Activated naive CD4-positive, alpha-beta T cell treated with anti-CD3 and anti-CD28 coated beads, Interleukin-2, amount 50 U/mL, for 72 hours (primary cell): Measurements from ENCODE around the gene MINAR1. TPM values are rescaled to one million over a fixed set of nuclear protein-coding genes. Genes with fewer than 3 reads are reported as not detected.
A peak's percentile ranks its signal among the peaks of the same experiment; 100 is the strongest.

Experiments
- ATAC-seq, 2 donors: fragments of 150-1000 bp; cut with Tn5 transposase; 2 replicates each; pipeline ENCODE4 v1.10.0; 2021; ENCODE audit warnings: mild to moderate bottlenecking in 2 of 2, moderate library complexity in 2 of 2
- DNase-seq, 2 donors: peaks; one replicate each; pipeline ENCODE4 v3.0.0; 2021 to 2022; ENCODE audit warnings: low spot score in 2 of 2
- H3K27ac Mint-ChIP-seq, 2 donors: one replicate each; pipeline ENCODE4 v1.8.0; 2022; ENCODE audit warnings: mild to moderate bottlenecking in 2 of 2, mixed read lengths in 2 of 2
- H3K36me3 Mint-ChIP-seq, 2 donors: one replicate each; pipeline ENCODE4 v1.8.0; 2022; ENCODE audit warnings: mixed read lengths in 2 of 2
- H3K9me3 Mint-ChIP-seq, 2 donors: one replicate each; pipeline ENCODE4 v1.8.0; 2022; ENCODE audit warnings: mixed read lengths in 2 of 2
- total RNA-seq, 2 donors: library from RNA; stranded (reverse); gene quantifications; one replicate each; pipeline ENCODE4 v1.2.3, GENCODE V29; 2022

The MINAR1 gene, protein sequence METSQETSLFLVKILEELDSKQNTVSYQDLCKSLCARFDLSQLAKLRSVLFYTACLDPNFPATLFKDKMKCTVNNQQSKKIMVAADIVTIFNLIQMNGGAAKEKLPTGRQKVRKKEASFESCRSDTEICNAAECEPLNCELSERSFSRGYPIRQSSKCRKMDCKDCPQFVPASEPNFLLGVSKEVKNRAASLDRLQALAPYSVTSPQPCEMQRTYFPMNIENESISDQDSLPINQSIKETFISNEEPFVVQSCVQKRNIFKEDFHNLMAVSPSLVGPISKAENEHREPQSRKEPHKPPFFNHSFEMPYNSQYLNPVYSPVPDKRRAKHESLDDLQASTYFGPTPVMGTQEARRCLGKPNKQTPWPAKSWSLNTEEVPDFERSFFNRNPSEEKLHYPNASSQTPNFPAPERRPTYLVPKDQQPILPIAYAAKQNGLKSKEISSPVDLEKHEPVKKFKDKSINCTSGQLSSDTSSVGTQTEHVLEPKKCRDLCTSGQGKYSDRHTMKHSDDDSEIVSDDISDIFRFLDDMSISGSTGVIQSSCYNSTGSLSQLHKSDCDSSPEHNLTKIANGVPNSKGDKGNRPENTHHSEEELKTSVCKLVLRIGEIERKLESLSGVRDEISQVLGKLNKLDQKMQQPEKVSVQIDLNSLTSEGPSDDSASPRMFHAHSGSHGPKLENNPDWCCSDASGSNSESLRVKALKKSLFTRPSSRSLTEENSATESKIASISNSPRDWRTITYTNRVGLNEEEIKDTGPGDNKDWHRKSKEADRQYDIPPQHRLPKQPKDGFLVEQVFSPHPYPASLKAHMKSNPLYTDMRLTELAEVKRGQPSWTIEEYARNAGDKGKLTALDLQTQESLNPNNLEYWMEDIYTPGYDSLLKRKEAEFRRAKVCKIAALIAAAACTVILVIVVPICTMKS
- total RNA-seq: under 1 TPM; 0.53 to 0.55 TPM

DNA sequence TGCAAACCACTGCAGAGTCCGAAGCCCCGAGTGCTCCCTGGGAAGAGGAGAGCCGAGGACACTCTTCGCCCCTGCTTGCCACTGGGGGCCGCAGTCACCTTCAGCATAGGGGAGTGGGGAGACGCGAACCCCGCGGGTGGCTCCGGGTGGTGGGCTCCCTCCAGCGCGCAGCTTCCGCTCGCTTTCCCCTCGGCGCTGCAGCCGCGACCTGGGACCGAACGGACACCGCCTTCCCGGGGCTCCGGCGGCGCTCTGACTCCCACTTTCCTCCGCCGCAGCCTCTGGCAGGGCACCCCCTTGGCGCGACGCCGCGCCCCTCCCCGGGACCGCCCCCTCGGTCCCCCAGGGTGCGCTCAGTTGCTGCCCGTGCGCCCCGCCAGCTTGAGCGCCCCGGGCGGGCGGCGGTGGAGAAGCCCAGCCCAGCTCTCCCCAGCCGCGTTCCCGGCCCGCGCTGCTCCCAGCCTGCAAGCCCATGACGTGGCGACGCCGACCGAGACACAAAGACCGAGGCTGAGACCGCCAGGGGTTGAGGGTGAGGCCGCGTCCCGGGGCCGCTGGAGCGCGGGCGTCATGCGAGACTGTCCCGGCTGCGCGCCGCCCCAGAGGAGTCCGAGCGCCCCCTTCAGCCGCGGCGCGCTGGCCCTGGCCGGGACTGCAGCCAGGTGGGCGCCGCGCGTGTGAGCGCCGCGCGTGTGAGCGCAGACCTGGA, at the start of gene MINAR1:
MINAR1 (plus strand) TSS at position 701 of the 709 bp plus-strand sequence. CDS start 23,812 bp downstream, outside the sequence.
- ATAC-seq (peak in 1 of 2 donors; percentile 67), DNase-seq (no peak)
- peaks cover 0 to 11% of the 10 kb centered on the region in 2 donors for H3K36me3 Mint-ChIP-seq
- H3K27ac Mint-ChIP-seq: no peak within 1 kb of the TSS
- peaks cover 0 to under 1% of the 10 kb centered on the region in 2 donors for H3K9me3 Mint-ChIP-seq

DNA sequence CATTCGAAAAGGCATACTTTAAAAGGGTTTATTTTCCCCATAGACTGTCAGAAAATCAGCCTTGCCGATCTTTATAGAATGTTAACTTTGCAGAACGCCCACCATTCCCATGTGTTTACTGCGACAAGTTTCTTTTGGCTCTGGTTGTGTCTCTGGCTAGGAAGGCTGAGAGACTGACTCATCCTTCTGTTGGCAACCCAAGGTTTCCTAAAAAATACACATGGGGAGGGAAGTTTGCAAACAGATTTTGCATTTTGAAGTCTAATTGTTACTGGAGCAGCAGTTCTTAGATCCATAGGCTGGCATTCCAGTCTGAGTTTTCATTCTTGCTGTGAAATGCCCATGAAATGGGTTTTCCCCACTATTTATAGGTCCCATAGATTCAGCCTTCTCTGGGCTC, 37.9 kb upstream of the MINAR1 start:
- Mint-ChIP-seq H3K9me3 (peaks cover 4 to 7% of the 10 kb centered on the region in 2 donors), H3K27ac (no peak overlapping the region), H3K36me3 (peaks cover 0 to 23% of the 10 kb centered on the region in 2 donors)
- no peak for DNase-seq
- ATAC-seq: no peak

DNA sequence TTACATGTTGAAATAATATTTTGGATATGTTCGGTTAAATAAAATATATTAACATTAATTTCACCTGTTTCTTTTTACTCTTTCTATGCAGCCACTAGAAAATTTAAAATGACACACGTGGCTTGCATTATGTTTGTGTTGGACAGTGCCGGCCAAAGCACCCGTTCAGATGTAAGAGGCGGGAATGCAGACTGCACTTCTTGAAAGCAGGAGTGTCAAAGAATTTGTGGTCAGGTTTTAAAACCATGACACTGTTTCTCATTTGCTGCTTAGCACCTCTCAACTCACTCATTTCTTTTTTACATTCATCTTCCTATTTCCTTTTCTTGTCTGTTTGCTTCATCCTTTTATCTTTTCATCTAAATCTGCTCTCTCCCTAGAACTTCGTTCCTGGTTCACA, 35.3 kb upstream of the MINAR1 start:
- H3K9me3 Mint-ChIP-seq: peaks cover 0 to under 1% of the 10 kb centered on the region in 2 donors
- H3K36me3 Mint-ChIP-seq: peaks cover 0 to 13% of the 10 kb centered on the region in 2 donors
- H3K27ac Mint-ChIP-seq: no peak overlapping the region
- ATAC-seq (no peak), DNase-seq (no peak)

DNA sequence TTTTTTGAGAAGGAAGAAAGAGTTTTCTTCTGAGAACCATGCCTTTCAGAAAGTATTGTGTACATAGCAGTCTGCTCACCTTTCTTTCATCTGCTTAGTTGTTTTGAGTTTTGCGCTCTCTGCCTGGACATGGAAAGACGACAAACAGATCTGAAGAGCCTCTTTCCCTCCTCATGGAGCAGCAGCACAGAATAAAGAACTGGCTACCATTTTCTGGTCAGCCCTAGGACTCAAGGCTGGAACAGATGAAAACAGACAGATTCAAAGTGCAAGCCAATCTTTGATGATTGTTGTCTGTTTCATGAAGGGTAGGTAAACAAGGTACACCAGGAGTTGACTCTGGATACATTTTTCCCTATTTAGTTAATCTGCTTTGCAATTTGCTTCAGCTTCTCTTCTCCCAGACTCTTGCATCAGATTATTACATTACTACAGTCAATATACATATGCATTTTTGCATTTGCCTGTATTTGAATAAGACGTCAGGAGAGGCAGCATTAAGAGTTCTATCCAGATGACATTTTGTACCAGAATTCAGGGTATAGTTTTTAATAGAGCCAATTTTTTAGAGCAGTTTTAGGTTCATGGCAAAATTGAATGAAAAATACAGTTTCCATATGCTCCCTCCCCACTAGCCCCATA, 34.7 kb upstream of the MINAR1 start:
- DNase-seq: no peak
- H3K27ac Mint-ChIP-seq: no peak overlapping the region
- no peaks in the 10 kb centered on the region for H3K9me3 Mint-ChIP-seq
- peaks cover 0 to 8% of the 10 kb centered on the region in 2 donors for H3K36me3 Mint-ChIP-seq
- ATAC-seq: no peak

DNA sequence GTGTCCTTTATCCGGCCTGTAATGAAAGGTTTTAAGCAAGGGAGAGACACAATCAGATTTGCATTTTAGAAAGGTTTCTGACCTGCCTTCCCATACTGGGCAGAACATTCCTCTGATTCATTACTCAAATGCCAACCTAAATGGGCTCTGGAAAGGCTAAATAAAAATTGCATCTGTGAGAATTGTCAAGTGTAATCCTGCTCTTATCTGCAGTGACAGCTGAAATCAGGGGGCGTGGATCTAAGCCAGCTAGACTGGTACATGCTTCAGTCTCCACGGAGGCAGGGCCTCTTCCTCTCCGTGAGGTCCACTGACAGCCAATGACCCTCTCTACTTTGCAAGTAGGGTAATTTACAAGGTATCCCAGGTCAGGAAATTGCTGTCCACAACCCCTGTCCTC, 32.5 kb upstream of the MINAR1 start:
- DNase-seq: no peak
- Mint-ChIP-seq H3K27ac (no peak overlapping the region), H3K9me3 (no peaks in the 10 kb centered on the region), H3K36me3 (no peaks in the 10 kb centered on the region)
- no peak for ATAC-seq

DNA sequence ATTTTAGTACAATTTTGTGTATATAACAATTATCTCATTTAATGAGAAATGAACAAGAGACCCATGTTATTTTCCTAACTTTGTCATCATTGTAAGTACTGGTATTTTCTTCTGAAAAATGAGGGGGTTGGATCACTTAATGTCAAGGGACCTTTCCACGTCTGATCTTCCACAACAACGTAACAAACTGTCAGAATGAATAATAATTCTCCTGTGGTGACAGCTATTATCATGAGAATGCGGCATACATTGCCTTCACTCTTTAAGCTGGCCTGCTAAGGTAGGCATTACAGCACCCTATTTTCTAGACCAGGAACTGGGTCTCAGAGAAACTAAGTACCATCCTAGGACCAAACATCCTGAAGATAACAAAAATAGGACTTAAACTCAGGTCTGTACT, 31.5 kb upstream of the MINAR1 start:
- no peaks in the 10 kb centered on the region for H3K36me3 Mint-ChIP-seq
- no peaks in the 10 kb centered on the region for H3K9me3 Mint-ChIP-seq

DNA sequence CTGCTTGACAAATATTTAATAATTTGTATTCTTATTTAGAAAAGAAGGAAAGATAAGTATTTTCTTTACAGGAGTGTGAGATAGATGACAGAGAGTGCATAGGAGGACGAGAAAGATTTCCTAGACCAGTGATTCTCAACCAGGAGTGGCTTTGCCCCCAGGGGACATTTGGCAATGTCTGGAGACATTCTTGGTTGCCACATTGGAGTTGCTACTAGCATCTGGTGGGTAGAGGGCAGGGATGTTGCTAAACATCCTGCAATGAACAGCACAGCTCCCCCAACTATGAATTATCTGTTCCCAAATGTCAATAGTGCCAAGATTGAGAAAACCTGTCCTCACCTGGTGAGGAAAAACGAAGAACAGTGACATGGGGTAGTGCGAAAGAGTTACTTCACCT, 30.8 kb upstream of the MINAR1 start:
- DNase-seq: no peak
- ATAC-seq: no peak
- H3K9me3 Mint-ChIP-seq: no peaks in the 10 kb centered on the region
- H3K36me3 Mint-ChIP-seq: no peaks in the 10 kb centered on the region
- peak overlapping the region in 1 of 2 donors; percentile 25 for H3K27ac Mint-ChIP-seq

More for the DNA sequence above, 31.5 kb upstream of the MINAR1 start:
- DNase-seq: no peak
- no peak for ATAC-seq
- no peak overlapping the region for H3K27ac Mint-ChIP-seq

DNA sequence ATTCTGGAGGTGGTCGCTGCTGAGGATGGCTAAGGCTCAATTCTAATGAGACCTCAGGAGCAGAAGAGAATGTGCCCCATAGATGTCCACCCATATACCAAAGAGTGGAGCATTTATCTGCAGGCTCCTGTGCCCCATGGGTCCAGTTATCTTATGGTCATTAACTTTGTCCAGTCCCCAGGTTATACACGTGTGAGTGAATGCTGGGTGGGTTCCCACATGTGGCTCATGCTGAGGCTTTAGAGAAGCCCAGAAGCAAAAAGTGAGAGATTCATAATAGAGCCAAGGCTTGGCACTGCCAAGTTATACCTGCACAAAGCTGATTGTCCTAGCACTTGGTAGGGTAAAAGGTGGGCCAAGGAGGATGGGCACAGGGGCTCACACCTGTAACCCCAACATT, 30.0 kb upstream of the MINAR1 start:
- no peaks in the 10 kb centered on the region for H3K9me3 Mint-ChIP-seq
- DNase-seq (no peak), ATAC-seq (no peak)
- no peak overlapping the region for H3K27ac Mint-ChIP-seq
- H3K36me3 Mint-ChIP-seq: no peaks in the 10 kb centered on the region

DNA sequence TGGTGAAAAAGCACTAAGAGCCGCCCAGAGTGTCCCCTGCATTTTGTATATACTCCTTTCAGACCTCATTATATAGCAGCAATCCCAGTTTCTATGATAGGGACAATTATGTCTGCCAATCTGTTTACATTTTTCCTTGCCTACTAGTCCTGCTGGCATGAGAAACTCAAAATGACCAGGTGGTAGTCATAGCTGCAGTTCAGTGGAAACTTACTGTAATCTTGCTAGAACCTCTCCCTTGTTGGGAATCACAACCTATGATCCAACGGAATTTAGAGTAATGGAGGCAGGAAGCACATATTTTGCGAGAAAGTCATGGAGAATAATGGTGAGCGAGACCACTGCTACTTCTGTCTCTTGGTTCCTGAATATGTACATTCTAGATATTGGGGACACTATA, 28.6 kb upstream of the MINAR1 start:
- DNase-seq (no peak), ATAC-seq (no peak)
- no peak overlapping the region for H3K27ac Mint-ChIP-seq
- H3K9me3 Mint-ChIP-seq: no peaks in the 10 kb centered on the region
- no peaks in the 10 kb centered on the region for H3K36me3 Mint-ChIP-seq

DNA sequence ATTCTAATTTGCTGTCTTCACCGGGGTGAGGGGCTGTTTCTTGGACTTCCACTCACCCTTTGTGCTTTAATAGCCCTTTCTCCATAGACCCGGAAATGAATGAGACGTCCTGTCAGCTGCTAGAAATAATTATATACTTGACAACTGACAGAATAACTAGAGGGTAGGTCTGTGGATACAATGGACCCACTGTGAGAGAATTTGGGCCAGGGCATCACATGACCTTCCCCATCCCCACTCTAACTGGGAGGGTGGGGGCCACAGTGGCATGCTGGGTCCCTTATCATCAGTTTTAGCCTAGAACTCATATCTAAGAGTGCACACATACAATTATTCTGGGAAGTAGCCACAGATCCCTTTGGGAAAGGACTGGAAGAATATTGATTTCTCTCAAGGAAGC, 25.9 kb upstream of the MINAR1 start:
- H3K9me3 Mint-ChIP-seq: no peaks in the 10 kb centered on the region
- no peaks in the 10 kb centered on the region for H3K36me3 Mint-ChIP-seq
- no peak overlapping the region for H3K27ac Mint-ChIP-seq
- ATAC-seq (no peak), DNase-seq (no peak)

DNA sequence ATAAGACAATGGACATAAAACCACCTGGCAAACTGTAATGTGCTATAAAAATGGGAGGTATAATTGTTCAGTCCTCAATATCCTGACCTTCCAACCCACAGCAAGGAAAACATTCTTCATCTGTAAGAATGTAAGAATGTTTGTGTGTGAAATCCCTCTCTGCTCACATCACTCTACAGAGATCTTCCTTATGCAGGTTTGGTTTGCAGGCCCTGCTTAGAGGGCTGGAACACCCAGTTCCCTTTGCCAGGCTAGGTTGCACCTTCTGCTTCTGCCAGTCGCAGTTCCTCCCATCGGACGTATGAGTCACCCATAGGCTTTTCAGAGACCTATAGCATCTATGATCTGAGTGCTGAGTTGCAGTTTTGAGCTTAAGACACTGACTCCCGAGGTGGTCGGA, 24.1 kb upstream of the MINAR1 start:
- no peak for ATAC-seq
- H3K27ac Mint-ChIP-seq: no peak overlapping the region
- DNase-seq: no peak
- no peaks in the 10 kb centered on the region for H3K9me3 Mint-ChIP-seq
- peaks cover 0 to 5% of the 10 kb centered on the region in 2 donors for H3K36me3 Mint-ChIP-seq

DNA sequence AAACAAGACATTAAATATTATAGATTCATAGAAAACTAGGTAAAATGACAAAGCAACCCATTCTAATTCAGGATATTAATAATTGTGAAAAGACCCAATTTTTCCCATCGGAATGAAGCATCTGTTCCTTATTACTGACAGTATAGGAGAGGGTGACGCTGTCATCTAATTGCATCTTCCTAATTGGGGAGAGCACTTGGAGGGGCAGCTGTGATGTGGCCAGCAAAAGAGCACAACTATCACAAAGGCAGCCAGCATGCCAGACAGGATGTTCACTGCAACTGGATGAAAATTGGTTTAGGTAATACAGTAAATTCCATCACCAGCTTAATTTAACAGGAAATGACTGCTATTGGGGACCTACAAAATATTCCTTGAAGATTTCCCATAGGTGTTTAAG, 21.9 kb upstream of the MINAR1 start:
- Mint-ChIP-seq H3K27ac (no peak overlapping the region), H3K36me3 (peaks cover 0 to 5% of the 10 kb centered on the region in 2 donors), H3K9me3 (no peaks in the 10 kb centered on the region)
- DNase-seq (no peak), ATAC-seq (no peak)

DNA sequence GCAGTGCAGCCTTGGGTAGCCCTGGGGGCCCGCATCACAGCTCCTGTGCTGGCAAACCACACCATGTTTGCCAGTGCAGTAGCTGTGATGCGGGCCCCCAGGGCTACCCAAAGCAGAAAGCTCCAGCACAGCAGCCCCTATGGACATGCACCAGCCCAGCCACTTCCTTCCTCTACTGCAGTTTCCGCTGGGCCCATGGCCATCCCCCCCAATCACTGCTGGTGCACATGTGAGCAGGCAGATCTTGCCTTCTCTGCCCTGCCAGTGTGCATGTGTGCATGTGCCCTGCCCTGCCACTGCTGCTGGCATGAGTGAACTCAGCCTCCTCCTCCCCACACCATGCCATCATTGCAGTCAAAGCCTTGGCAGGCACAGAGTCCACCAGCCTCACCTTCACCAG, 20.1 kb upstream of the MINAR1 start:
- ATAC-seq (no peak), DNase-seq (no peak)
- Mint-ChIP-seq H3K9me3 (no peaks in the 10 kb centered on the region), H3K36me3 (peaks cover 0 to 5% of the 10 kb centered on the region in 2 donors), H3K27ac (no peak overlapping the region)

DNA sequence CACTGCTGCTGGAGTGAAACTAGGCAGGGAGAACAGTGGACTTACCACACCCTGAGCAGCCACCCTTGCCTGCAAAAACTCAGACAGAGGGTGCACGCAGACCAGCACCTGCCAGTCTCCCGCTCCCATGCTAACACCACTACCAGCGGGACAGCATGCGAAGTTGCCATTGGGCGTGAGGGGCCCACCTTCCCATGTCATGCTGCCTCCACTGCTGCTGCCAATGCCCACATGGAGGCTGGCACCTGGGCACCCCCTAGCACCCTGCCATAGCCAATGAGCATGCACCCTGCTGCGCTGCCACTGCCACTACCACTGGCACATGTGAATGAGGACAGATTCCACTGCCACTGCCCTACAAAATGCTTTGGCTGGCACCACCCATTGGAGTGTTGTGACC, 19.7 kb upstream of the MINAR1 start:
- Mint-ChIP-seq H3K27ac (peak overlapping the region in 1 of 2 donors; percentile 25), H3K9me3 (no peaks in the 10 kb centered on the region), H3K36me3 (peaks cover 0 to 5% of the 10 kb centered on the region in 2 donors)
- ATAC-seq (no peak), DNase-seq (no peak)

DNA sequence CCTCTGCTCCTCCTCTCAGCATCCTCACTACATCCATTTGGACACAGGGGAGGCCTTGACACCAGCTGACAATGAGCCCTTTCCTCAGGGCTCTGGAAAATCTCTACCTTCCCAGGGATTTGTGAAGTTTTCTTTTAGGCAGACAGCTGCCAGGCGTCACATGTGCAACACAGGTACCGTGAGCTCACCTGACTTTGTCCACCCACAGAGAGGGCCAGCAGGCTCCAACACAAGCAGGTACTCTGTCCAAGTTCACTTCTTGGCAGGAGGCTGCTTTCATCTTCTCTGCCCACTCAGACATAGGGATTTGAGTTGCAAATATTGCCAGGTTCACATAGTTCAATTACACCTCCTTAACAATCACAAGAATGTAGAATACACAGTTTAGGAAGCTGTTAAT, 15.3 kb upstream of the MINAR1 start:
- ATAC-seq: no peak
- Mint-ChIP-seq H3K27ac (no peak overlapping the region), H3K36me3 (peaks cover 0 to 5% of the 10 kb centered on the region in 2 donors), H3K9me3 (no peaks in the 10 kb centered on the region)
- DNase-seq: no peak

DNA sequence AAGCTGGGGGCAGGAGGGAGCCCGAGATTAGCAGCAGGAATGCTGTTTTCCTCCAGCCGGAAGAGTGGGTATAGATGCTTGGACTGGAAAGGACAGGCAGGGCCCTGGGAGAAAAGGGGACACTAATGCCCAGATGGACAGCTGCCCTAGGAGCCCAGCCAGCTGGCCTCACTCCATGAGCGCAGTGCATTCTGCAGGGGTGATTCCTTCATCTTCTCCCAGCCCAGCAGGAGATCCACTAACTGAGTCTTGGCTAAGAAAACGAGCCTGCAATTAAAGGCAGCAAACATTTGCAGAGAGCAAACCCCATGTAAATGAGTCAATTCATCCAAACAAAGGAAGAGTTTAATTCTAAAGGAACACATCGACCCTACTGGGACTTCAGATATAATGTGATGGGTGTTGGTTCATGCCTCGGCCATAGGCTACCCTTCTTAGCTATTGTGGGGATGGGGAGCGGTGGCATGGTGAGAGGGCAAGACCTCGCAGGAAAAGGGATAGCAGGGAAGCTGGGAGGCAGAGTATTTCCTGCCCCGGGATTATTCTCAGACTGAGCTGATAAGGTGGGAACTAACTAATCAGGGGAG, 13.3 kb upstream of the MINAR1 start:
- DNase-seq (no peak), ATAC-seq (no peak)
- H3K36me3 Mint-ChIP-seq: no peaks in the 10 kb centered on the region
- H3K9me3 Mint-ChIP-seq: no peaks in the 10 kb centered on the region
- no peak overlapping the region for H3K27ac Mint-ChIP-seq
